H9 (cell line): ENCODE data around the gene RIC8A. TPM values are rescaled to one million over a fixed set of nuclear protein-coding genes. Genes with fewer than 3 reads are reported as not detected.

Experiments
- DNase-seq: peaks from one replicate; pipeline ENCODE4 v3.0.0-alpha.2; 2017
- H2AFZ ChIP-seq: one replicate; pipeline ENCODE4 v1.6.1; 2013; ENCODE audit warnings: mild to moderate bottlenecking, low read length, control low read depth, moderate library complexity
- H2AK5ac ChIP-seq: 2 replicates; pipeline ENCODE4 v1.6.1; 2013; ENCODE audit warnings: low read length, control low read depth, mixed read lengths; ENCODE audit not compliant: insufficient read length
- H2BK120ac ChIP-seq: one replicate; pipeline ENCODE4 v1.6.1; 2013; ENCODE audit warnings: low read depth, mild to moderate bottlenecking, low read length, control low read depth, inconsistent platforms; ENCODE audit not compliant: poor library complexity, severe bottlenecking
- H2BK12ac ChIP-seq: 2 replicates; pipeline ENCODE4 v1.6.1; 2013; ENCODE audit warnings: low read length, control low read depth, mixed read lengths, low read depth; ENCODE audit not compliant: insufficient read length
- H2BK15ac ChIP-seq: 2 replicates; pipeline ENCODE4 v1.6.1; 2013; ENCODE audit warnings: low read depth, low read length, control low read depth
- H2BK20ac ChIP-seq: one replicate; pipeline ENCODE4 v1.6.1; 2013; ENCODE audit warnings: low read depth, mild to moderate bottlenecking, low read length, control low read depth, inconsistent platforms; ENCODE audit not compliant: poor library complexity, severe bottlenecking
- H2BK5ac ChIP-seq: 2 replicates; pipeline ENCODE4 v1.6.1; 2013; ENCODE audit warnings: low read length, control low read depth, mixed read lengths; ENCODE audit not compliant: insufficient read length
- H3K14ac ChIP-seq: 2 replicates; pipeline ENCODE4 v1.6.1; 2013; ENCODE audit warnings: low read length, control low read depth; ENCODE audit not compliant: insufficient read depth
- H3K18ac ChIP-seq: 2 replicates; pipeline ENCODE4 v1.6.1; 2013; ENCODE audit warnings: low read depth, mild to moderate bottlenecking, mixed read lengths, low read length, control low read depth; ENCODE audit not compliant: insufficient read length
- H3K23ac ChIP-seq: 2 replicates; pipeline ENCODE4 v1.6.1; 2013; ENCODE audit warnings: low read length, control low read depth, mixed read lengths, low read depth; ENCODE audit not compliant: insufficient read length
- H3K23me2 ChIP-seq: 2 replicates; pipeline ENCODE4 v1.6.1; 2013; ENCODE audit warnings: low read depth, mild to moderate bottlenecking, mixed read lengths, low read length, control low read depth; ENCODE audit not compliant: insufficient read length, poor library complexity, severe bottlenecking
- H3K27ac ChIP-seq: 2 replicates; pipeline ENCODE4 v1.5.1; 2013; ENCODE audit warnings: low read length, control low read depth, mixed read lengths, low read depth; ENCODE audit not compliant: insufficient read length
- H3K27me3 ChIP-seq: 2 replicates; pipeline ENCODE4 v1.6.1; 2013; ENCODE audit warnings: low read length, control low read depth, inconsistent platforms; ENCODE audit not compliant: insufficient read depth
- H3K4ac ChIP-seq: 2 replicates; pipeline ENCODE4 v1.6.1; 2013; ENCODE audit warnings: low read depth, mild to moderate bottlenecking, control low read depth, inconsistent platforms, low read length, moderate library complexity
- H3K4me1 ChIP-seq: 2 replicates; pipeline ENCODE4 v1.6.1; 2013; ENCODE audit warnings: low read length, control low read depth, inconsistent platforms; ENCODE audit not compliant: insufficient read depth
- H3K4me2 ChIP-seq: 2 replicates; pipeline ENCODE4 v1.6.1; 2013; ENCODE audit warnings: low read length, control low read depth, mixed read lengths; ENCODE audit not compliant: insufficient read length, insufficient read depth
- H3K56ac ChIP-seq: 2 replicates; pipeline ENCODE4 v1.6.1; 2013; ENCODE audit warnings: low read depth, mild to moderate bottlenecking, mixed read lengths, low read length, control low read depth; ENCODE audit not compliant: insufficient read length
- H3K79me1 ChIP-seq: 2 replicates; pipeline ENCODE4 v1.6.1; 2013; ENCODE audit warnings: low read depth, mild to moderate bottlenecking, moderate library complexity, low read length, control low read depth, inconsistent platforms; ENCODE audit not compliant: insufficient read depth, poor library complexity, severe bottlenecking
- H3K79me2 ChIP-seq: 2 replicates; pipeline ENCODE4 v1.6.1; 2013; ENCODE audit warnings: low read length, control low read depth, inconsistent platforms; ENCODE audit not compliant: insufficient read depth
- H3K9ac ChIP-seq: 2 replicates; pipeline ENCODE4 v1.6.1; 2013; ENCODE audit warnings: low read length, control low read depth, mixed read lengths; ENCODE audit not compliant: insufficient read length; ENCODE audit errors: extremely low read depth
- H3K9me3 ChIP-seq: one replicate; pipeline ENCODE4 v1.6.1; 2013; ENCODE audit warnings: low read depth, low read length, inconsistent platforms; ENCODE audit not compliant: control insufficient read depth
- H3T11ph ChIP-seq: one replicate; pipeline ENCODE4 v1.6.1; 2013; ENCODE audit warnings: mild to moderate bottlenecking, low read length, control low read depth, inconsistent platforms
- H4K20me1 ChIP-seq: one replicate; pipeline ENCODE4 v1.6.1; 2013; ENCODE audit not compliant: control insufficient read depth, insufficient read length, insufficient read depth
- H4K5ac ChIP-seq: 2 replicates; pipeline ENCODE4 v1.6.1; 2013; ENCODE audit warnings: low read depth, mild to moderate bottlenecking, mixed read lengths, low read length, control low read depth; ENCODE audit not compliant: insufficient read length
- H4K8ac ChIP-seq: replicated peaks from 2 replicates; pipeline ENCODE4 v1.6.1; 2013; ENCODE audit warnings: low read length, control low read depth, mixed read lengths, low read depth; ENCODE audit not compliant: insufficient read length
- H4K91ac ChIP-seq: 2 replicates; pipeline ENCODE4 v1.6.1; 2013; ENCODE audit warnings: low read depth, mild to moderate bottlenecking, moderate library complexity, mixed read lengths, low read length, control low read depth; ENCODE audit not compliant: insufficient read length
- H3K27ac Mint-ChIP-seq, 3 experiments: 2 replicates in 2 of 3; 3 replicates in 1 of 3; pipeline ENCODE4 v1.8.0; 2020 to 2021; ENCODE audit warnings: mixed read lengths in 3 of 3, mild to moderate bottlenecking in 1 of 3, moderate library complexity in 1 of 3
- H3K27me3 Mint-ChIP-seq: 2 replicates; pipeline ENCODE4 v1.8.0; 2021; ENCODE audit warnings: low read depth, mild to moderate bottlenecking, moderate library complexity, mixed read lengths
- H3K36me3 Mint-ChIP-seq, 3 experiments: 2 replicates in 2 of 3; 3 replicates in 1 of 3; pipeline ENCODE4 v1.8.0; 2020 to 2021; ENCODE audit warnings: low read depth in 3 of 3, mixed read lengths in 3 of 3; ENCODE audit not compliant: insufficient read depth in 1 of 3
- H3K4me1 Mint-ChIP-seq, 2 experiments: 2 replicates each; pipeline ENCODE4 v1.8.0; 2020; ENCODE audit warnings: mixed read lengths in 2 of 2
- H3K4me3 Mint-ChIP-seq, 2 experiments: 2 replicates in 1 of 2; 3 replicates in 1 of 2; pipeline ENCODE4 v1.8.0; 2020 to 2021; ENCODE audit warnings: mild to moderate bottlenecking in 2 of 2, mixed read lengths in 2 of 2, moderate library complexity in 1 of 2
- H3K9me3 Mint-ChIP-seq, 2 experiments: 2 replicates in 1 of 2; 3 replicates in 1 of 2; pipeline ENCODE4 v1.8.0; 2020; ENCODE audit warnings: mild to moderate bottlenecking in 2 of 2, mixed read lengths in 2 of 2, moderate library complexity in 1 of 2
- WGBS: extraction: QIAGEN DNeasy Blood & Tissue Kit; methylation state at CpG from one replicate; pipeline ENCODE4 v1.1.7; 2013; ENCODE audit warnings: missing lambda C conversion rate, low lambda C conversion rate, mixed read lengths; ENCODE audit not compliant: insufficient read length; ENCODE audit errors: extremely low coverage; 5-methylcytosine and 5-hydroxymethylcytosine counted together
- total RNA-seq: library from RNA; stranded (reverse); gene quantifications from 2 replicates; pipeline ENCODE4 v1.2.1, GENCODE V29; 2021
- TF ChIP-seq, protein P1 (sequence below): fragments of 200-600 bp; sonication (generic); conservative IDR thresholded peaks from 3 replicates; pipeline ENCODE4 v1.8.0; 2021; ENCODE audit warnings: antibody characterized with exemption, mild to moderate bottlenecking

Gene RIC8A
- total RNA-seq, 1 experiment from 2014 or later, result 94.9 TPM

DNA sequence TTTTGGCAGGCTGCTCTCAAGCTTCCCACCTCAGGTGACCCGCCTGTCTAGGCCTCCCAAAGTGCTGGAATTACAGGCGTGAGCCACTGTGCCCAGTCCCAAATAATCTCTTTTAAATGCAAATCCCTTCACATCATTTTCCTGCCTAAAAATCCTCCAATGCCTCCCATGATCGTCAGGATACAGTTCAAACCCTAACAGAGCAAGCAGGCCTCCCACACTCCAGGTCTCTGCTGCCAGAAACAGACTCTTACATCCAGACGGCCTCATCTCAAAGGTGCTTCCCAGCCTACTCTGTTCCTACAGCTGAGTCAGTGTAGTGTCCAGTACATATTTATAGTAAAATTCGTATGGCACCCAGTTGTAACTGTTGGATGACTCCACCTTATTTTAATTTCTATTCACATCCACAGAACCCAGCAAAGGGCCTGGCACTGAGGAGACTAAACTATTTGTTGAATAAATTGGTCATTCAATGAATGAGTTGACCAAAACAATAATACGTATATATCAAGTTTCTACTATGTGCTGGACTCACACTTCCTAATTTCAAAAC lies 20.4 kb downstream of the RIC8A start:
- Mint-ChIP-seq H3K36me3 (peaks cover 3 to 19% (median 3%) of the 10 kb centered on the region in 3 experiments; a peak in 5 of 7 replicates), H3K4me1 (no peaks in the 10 kb centered on the region), H3K9me3 (no peaks in the 10 kb centered on the region), H3K27me3 (peaks cover 1% of the 10 kb centered on the region; the same call in 1 of the 2 replicates), H3K4me3 (peak overlapping the region in 1 of 2 experiments; percentile 34; a peak in 1 of 5 replicates), H3K27ac (0 out of 7 replicates have a peak overlapping the region, but pooled peaks of 1 of the 3 experiments have one; percentile 47)
- Histone ChIP-seq H3K4me1 (no peaks in the 10 kb centered on the region), H3K4me2 (no peak overlapping the region), H2AFZ (no peak overlapping the region), H4K91ac (no peak overlapping the region), H2BK20ac (no peak overlapping the region), H3K23ac (no peak overlapping the region), H3K27me3 (no peaks in the 10 kb centered on the region; the same call in 1 of the 2 replicates), H3K79me2 (no peaks in the 10 kb centered on the region), H3K27ac (no peak overlapping the region), H2BK15ac (no peak overlapping the region), H3K9me3 (no peaks in the 10 kb centered on the region), H2BK5ac (no peak overlapping the region), H2BK120ac (no peak overlapping the region), H2AK5ac (no peak overlapping the region), H4K5ac (no peak overlapping the region), H3K4ac (no peak overlapping the region), H3K18ac (no peak overlapping the region), H3K9ac (no peak overlapping the region), H3K14ac (no peak overlapping the region), H3T11ph (no peak overlapping the region), H2BK12ac (no peak overlapping the region), H3K23me2 (no peaks in the 10 kb centered on the region), H3K79me1 (no peaks in the 10 kb centered on the region), H4K20me1 (no peaks in the 10 kb centered on the region), H3K56ac (no peak overlapping the region), H4K8ac (no peak overlapping the region)
- TF ChIP-seq, protein P1, sequence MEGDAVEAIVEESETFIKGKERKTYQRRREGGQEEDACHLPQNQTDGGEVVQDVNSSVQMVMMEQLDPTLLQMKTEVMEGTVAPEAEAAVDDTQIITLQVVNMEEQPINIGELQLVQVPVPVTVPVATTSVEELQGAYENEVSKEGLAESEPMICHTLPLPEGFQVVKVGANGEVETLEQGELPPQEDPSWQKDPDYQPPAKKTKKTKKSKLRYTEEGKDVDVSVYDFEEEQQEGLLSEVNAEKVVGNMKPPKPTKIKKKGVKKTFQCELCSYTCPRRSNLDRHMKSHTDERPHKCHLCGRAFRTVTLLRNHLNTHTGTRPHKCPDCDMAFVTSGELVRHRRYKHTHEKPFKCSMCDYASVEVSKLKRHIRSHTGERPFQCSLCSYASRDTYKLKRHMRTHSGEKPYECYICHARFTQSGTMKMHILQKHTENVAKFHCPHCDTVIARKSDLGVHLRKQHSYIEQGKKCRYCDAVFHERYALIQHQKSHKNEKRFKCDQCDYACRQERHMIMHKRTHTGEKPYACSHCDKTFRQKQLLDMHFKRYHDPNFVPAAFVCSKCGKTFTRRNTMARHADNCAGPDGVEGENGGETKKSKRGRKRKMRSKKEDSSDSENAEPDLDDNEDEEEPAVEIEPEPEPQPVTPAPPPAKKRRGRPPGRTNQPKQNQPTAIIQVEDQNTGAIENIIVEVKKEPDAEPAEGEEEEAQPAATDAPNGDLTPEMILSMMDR, result no peak
- no peak for DNase-seq
- no CpG with 5 or more reads among the region's 6 CpGs for WGBS
